ENCODE results near the gene ARPC4.

Gene ARPC4

GRCh38 chr3:9791127-9791526 lies 1.8 kb upstream of the ARPC4 start:
- no peak overlapping the region for H3K4me3 ChIP-seq (ENCODE audit: low read depth, low read length)

- peak overlapping the region; percentile 99 for H3K4me3 ChIP-seq (ENCODE audit: low read depth, low read length)
Observed at GRCh38 chr3:9791790-9792404, 985 bp upstream of the ARPC4 start.

GRCh38 chr3:9793161-9793781 lies 389 bp downstream of the ARPC4 start:
- peak overlapping the region; percentile 99 for H3K4me3 ChIP-seq (ENCODE audit: low read depth, low read length)

- no peak overlapping the region for H3K4me3 ChIP-seq (ENCODE audit: low read depth, low read length)
Observed at GRCh38 chr3:9794400-9794799, 1.5 kb downstream of the ARPC4 start.

GRCh38 chr3:9795207-9795606 lies 2.3 kb downstream of the ARPC4 start:
- no peak overlapping the region for H3K4me3 ChIP-seq (ENCODE audit: low read depth, low read length)

- no peak overlapping the region for H3K4me3 ChIP-seq (ENCODE audit: low read depth, low read length)
Observed at GRCh38 chr3:9797196-9797945, 4.5 kb downstream of the ARPC4 start.

- H3K4me3 ChIP-seq (ENCODE audit: low read depth, low read length): no peak overlapping the region
Observed at GRCh38 chr3:9800529-9800928, 7.6 kb downstream of the ARPC4 start.

GRCh38 chr3:9803494-9803893 lies 10.6 kb downstream of the ARPC4 start:
- H3K4me3 ChIP-seq (ENCODE audit: low read depth, low read length): no peak overlapping the region

GRCh38 chr3:9804996-9805395 lies 12.1 kb downstream of the ARPC4 start:
- no peak overlapping the region for H3K4me3 ChIP-seq (ENCODE audit: low read depth, low read length)

- no peak overlapping the region for H3K4me3 ChIP-seq (ENCODE audit: low read depth, low read length)
Observed at GRCh38 chr3:9806137-9806536, 13.3 kb downstream of the ARPC4 start.

- H3K4me3 ChIP-seq (ENCODE audit: low read depth, low read length): no peak overlapping the region
Observed at GRCh38 chr3:9806688-9807589, 14.1 kb downstream of the ARPC4 start.

GRCh38 chr3:9807981-9808344 lies 15.1 kb downstream of the ARPC4 start:
- no peak overlapping the region for H3K4me3 ChIP-seq (ENCODE audit: low read depth, low read length)

- H3K4me3 ChIP-seq (ENCODE audit: low read depth, low read length): no peak overlapping the region
Observed at GRCh38 chr3:9808345-9809037, 15.6 kb downstream of the ARPC4 start.

GRCh38 chr3:9809239-9809614 lies 16.3 kb downstream of the ARPC4 start:
- peak overlapping the region; percentile 53 for H3K4me3 ChIP-seq (ENCODE audit: low read depth, low read length)

GRCh38 chr3:9809615-9810432 lies 16.9 kb downstream of the ARPC4 start, which contains the start of gene TTLL3:
Gene TTLL3 (plus strand): TSS chr3:9810262. CDS start chr3:9810662, 400 bp downstream.
- peak within 1 kb of the TSS; percentile 53 for H3K4me3 ChIP-seq (ENCODE audit: low read depth, low read length)

GRCh38 chr3:9810433-9810770 lies 17.5 kb downstream of the ARPC4 start:
- H3K4me3 ChIP-seq (ENCODE audit: low read depth, low read length): peak overlapping the region; percentile 53

- H3K4me3 ChIP-seq (ENCODE audit: low read depth, low read length): no peak overlapping the region
Observed at GRCh38 chr3:9810846-9811245, 18.0 kb downstream of the ARPC4 start.

- no peak overlapping the region for H3K4me3 ChIP-seq (ENCODE audit: low read depth, low read length)
Observed at GRCh38 chr3:9812870-9813483, 20.1 kb downstream of the ARPC4 start.

- H3K4me3 ChIP-seq (ENCODE audit: low read depth, low read length): no peak overlapping the region
Observed at GRCh38 chr3:9815986-9816385, 23.1 kb downstream of the ARPC4 start.
